IPS-15b (cell line): ENCODE data around the gene LCT.

Source experiments
- H3K27me3 ChIP-seq: one replicate; pipeline ENCODE4 v1.6.1; 2013; ENCODE audit warnings: low read length; ENCODE audit not compliant: control insufficient read depth, insufficient read depth
- H3K36me3 ChIP-seq: one replicate; pipeline ENCODE4 v1.6.1; 2013; ENCODE audit warnings: low read length; ENCODE audit not compliant: control insufficient read depth, insufficient read depth
- H3K4me1 ChIP-seq: one replicate; pipeline ENCODE4 v1.6.1; 2013; ENCODE audit warnings: mild to moderate bottlenecking, low read length; ENCODE audit not compliant: control insufficient read depth, insufficient read depth
- H3K4me3 ChIP-seq: one replicate; pipeline ENCODE4 v1.5.1; 2013; ENCODE audit warnings: low read depth, low read length
- H3K9ac ChIP-seq: one replicate; pipeline ENCODE4 v1.6.1; 2013; ENCODE audit warnings: low read depth, mild to moderate bottlenecking, low read length
- H3K9me3 ChIP-seq: one replicate; pipeline ENCODE4 v1.6.1; 2013; ENCODE audit warnings: mild to moderate bottlenecking, low read length; ENCODE audit not compliant: control insufficient read depth, insufficient read depth

Gene LCT

DNA sequence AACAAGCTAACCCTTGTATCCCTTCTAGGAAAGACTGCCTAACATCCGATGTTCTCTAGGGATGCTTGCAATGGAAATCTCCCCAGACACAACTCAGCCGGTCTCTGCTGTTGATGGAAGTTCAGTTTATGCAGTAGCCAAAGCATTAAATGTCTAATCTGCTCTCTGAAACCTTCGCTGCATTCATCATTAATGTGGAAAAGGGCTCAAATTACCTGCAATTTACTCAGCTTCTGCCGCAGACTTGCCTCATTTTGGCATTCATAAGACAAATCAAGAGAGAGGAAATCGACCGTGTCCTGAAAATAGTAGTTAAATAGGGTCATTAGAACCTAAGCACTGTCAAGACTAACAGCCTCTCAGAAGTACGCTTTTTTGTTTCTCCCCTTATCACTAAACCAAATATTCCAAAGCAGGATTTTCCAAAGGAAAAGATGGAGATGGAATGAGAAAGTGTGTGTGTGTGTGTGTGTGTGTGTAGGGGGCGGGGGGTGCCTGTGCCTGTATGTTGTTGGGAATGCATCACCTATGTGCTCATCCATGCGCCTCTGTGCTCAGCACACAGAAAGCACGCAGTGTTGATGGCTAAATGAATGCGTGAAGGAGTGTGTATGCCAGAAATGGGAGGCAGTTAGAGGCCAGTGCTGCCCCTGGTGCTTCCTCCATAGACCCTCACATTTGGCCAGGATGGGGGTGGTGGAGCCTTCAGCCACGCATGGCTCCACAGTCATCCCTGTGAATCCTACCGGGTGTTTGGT, 7.4 kb downstream of the LCT start:
- H3K4me1 ChIP-seq = no peaks in the 10 kb centered on the region
- no peaks in the 10 kb centered on the region for H3K36me3 ChIP-seq
- H3K4me3 ChIP-seq = no peak overlapping the region
- no peaks in the 10 kb centered on the region for H3K9me3 ChIP-seq
- H3K9ac ChIP-seq = no peak overlapping the region
- no peaks in the 10 kb centered on the region for H3K27me3 ChIP-seq

- H3K9me3 ChIP-seq = no peaks in the 10 kb centered on the region
- no peaks in the 10 kb centered on the region for H3K4me1 ChIP-seq
- H3K36me3 ChIP-seq = no peaks in the 10 kb centered on the region
- no peak overlapping the region for H3K9ac ChIP-seq
- no peak overlapping the region for H3K4me3 ChIP-seq
- H3K27me3 ChIP-seq = no peaks in the 10 kb centered on the region
These were observed 10.4 kb downstream of the LCT start for GRCh38 chr2:135826544-135826943.

GRCh38 chr2:135825550-135826176, 11.3 kb downstream of the LCT start:
- Histone ChIP-seq H3K27me3 (no peaks in the 10 kb centered on the region), H3K9me3 (no peaks in the 10 kb centered on the region), H3K4me1 (no peaks in the 10 kb centered on the region), H3K36me3 (no peaks in the 10 kb centered on the region), H3K4me3 (no peak overlapping the region), H3K9ac (no peak overlapping the region)

DNA sequence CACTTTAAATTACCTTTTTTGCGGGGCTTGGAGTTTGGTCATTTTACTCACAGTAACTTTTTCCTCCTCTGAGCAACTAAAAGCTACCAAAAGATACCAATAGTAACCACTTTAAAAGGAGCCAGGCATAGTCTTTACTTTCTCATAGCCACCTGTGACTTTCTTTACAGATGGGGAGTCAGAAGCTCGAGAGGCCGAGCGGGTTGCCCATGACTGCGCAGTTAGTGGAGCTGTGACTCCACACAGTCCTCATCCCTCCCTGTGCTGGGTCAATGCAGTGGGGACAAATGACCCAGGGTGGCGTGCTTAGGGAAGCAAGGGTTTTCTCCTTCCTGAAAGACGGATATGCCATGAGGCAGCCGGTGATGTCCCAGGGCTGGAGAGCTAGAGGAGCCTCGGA, 11.9 kb downstream of the LCT start:
- Histone ChIP-seq H3K36me3 (no peaks in the 10 kb centered on the region), H3K27me3 (no peaks in the 10 kb centered on the region), H3K4me3 (no peak overlapping the region), H3K9me3 (no peaks in the 10 kb centered on the region), H3K9ac (no peak overlapping the region), H3K4me1 (no peaks in the 10 kb centered on the region)

DNA sequence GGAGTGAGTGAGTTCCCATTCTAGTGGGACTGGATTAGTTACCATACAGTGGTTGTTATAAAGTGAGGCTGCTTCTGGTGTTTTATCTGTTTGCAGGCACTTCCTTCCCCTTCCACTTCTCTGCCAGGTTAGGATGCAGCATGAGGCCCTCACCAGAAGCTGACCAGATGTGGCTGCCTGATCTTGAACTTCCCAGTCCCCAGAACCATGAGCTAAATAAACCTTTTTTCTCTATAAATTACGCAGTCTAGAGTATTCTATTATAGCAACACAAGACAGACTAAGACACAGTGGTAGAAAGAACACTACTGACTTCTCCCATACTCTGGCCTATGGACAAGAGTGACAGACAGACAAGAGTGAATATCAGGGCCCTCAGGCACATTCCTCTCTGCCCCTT, 14.1 kb downstream of the LCT start:
- no peaks in the 10 kb centered on the region for H3K27me3 ChIP-seq
- no peak overlapping the region for H3K9ac ChIP-seq

DNA sequence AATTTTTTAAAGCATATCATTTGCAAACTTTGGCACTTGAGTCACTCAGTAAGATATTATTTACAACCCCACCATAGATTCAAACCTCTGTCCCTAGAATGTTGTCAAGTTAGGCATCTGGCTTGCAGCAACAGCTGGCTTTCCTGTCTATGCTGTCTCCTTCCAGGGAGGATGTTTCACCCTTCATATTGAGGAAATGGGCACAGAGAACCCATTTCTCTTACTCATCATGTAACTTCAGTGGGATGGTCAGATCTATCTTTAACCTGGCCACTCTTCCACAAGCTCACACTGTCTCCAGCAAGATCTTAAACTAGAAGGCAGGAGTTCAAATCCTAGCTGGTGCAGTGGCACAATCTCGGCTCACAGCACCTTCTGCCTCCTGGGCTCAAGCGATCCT, 15.8 kb downstream of the LCT start:
- H3K4me1 ChIP-seq = no peaks in the 10 kb centered on the region
- H3K9ac ChIP-seq = no peak overlapping the region
- no peak overlapping the region for H3K4me3 ChIP-seq
- H3K27me3 ChIP-seq = no peaks in the 10 kb centered on the region
- no peaks in the 10 kb centered on the region for H3K9me3 ChIP-seq
- no peaks in the 10 kb centered on the region for H3K36me3 ChIP-seq

More for the DNA sequence above, 14.1 kb downstream of the LCT start:
- Histone ChIP-seq H3K4me1 (no peaks in the 10 kb centered on the region), H3K9me3 (no peaks in the 10 kb centered on the region), H3K36me3 (no peaks in the 10 kb centered on the region), H3K4me3 (no peak overlapping the region)

- Histone ChIP-seq H3K4me1 (no peaks in the 10 kb centered on the region), H3K9ac (no peak overlapping the region), H3K4me3 (no peak overlapping the region), H3K27me3 (no peaks in the 10 kb centered on the region), H3K9me3 (no peaks in the 10 kb centered on the region), H3K36me3 (no peaks in the 10 kb centered on the region)
These were observed 16.9 kb downstream of the LCT start for GRCh38 chr2:135820003-135820618.

DNA sequence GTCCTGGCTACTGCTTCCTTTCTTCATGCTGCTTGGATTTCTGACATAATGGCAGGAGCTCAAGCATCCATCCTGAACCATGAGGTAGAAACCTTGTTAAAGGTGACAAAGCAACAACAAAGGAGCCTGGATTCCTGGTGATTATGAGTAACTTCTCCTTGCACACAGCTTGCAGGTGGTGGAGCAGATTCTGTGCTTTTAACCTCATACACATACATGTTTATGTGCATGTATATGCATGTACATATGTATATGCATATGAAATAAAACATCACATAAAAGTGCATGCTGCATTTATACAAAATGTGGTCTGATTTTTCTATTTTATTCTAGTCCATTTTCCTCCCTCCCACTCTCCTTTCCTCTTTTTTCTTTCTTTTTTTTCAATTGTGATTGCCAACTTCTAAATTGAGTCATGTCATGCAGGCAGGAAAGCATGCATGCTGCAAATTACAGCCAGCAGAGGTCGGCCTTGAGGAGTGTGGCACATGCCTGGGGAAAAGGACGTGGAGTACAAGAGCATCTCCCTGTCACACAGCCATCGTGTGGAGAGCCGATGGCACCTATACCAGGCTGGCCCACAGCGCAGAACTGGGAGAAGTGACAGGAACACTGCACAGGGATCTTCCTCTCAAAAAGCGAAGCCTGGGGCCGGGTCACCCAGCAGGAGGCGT, 17.9 kb downstream of the LCT start:
- H3K9ac ChIP-seq = no peak overlapping the region
- no peak overlapping the region for H3K4me3 ChIP-seq
- H3K27me3 ChIP-seq = no peaks in the 10 kb centered on the region
- no peaks in the 10 kb centered on the region for H3K9me3 ChIP-seq
- no peaks in the 10 kb centered on the region for H3K4me1 ChIP-seq
- no peaks in the 10 kb centered on the region for H3K36me3 ChIP-seq

DNA sequence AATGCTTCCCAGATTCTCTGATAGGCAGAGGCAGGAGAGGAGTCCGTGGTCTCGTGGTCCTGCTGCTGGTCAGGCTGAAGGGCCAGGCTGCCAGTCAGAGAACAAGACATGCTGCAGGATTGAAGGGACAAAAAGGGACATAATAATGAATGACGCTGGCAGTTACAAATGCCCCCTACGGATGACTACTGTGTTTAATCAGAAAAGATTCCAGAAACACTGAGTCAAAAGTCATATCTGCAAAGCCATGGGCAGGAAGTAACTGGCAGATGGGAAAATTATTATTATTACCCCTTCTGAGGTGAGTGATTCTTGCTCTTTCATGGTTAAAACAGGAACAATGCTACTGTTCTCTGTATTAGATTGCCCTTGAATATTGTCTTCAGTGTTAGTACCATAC, 19.0 kb downstream of the LCT start:
- H3K9me3 ChIP-seq = no peaks in the 10 kb centered on the region
- no peak overlapping the region for H3K9ac ChIP-seq
- H3K36me3 ChIP-seq = no peaks in the 10 kb centered on the region
- H3K27me3 ChIP-seq = no peaks in the 10 kb centered on the region
- no peak overlapping the region for H3K4me3 ChIP-seq
- H3K4me1 ChIP-seq = no peaks in the 10 kb centered on the region

DNA sequence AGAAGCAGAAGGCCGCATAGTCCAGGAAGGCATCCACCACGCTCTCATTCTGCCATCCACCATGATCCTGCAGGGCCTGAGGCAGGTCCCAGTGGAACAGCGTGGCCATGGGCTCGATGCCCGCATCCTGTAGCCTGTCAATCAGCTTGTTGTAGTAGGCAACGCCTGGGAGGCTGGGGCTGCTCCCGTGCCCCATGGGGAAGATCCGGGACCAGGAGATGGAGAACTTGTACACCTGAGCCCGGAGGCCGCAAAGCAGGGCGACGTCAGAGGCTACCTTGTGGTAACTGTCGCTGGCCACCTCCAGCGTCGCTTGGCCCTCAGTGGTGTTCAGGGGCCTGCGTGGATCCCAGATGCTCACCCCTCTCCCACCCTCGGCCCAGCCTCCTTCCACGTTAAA, 19.5 kb downstream of the LCT start:
- no peaks in the 10 kb centered on the region for H3K36me3 ChIP-seq
- no peaks in the 10 kb centered on the region for H3K27me3 ChIP-seq
- no peaks in the 10 kb centered on the region for H3K9me3 ChIP-seq
- no peak overlapping the region for H3K4me3 ChIP-seq
- no peaks in the 10 kb centered on the region for H3K4me1 ChIP-seq
- no peak overlapping the region for H3K9ac ChIP-seq

GRCh38 chr2:135815269-135815668, 21.7 kb downstream of the LCT start:
- no peak overlapping the region for H3K4me3 ChIP-seq
- no peaks in the 10 kb centered on the region for H3K27me3 ChIP-seq
- H3K36me3 ChIP-seq = no peaks in the 10 kb centered on the region
- H3K4me1 ChIP-seq = no peaks in the 10 kb centered on the region
- H3K9ac ChIP-seq = no peak overlapping the region
- no peaks in the 10 kb centered on the region for H3K9me3 ChIP-seq
